Measurements from ENCODE around the gene PRKACA.
"Not testable (repeated sequence)": the region's sequence is repeated elsewhere in the genome, so short reads cannot be mapped to it uniquely, and the experiment has no call there.

PRKACA gene

DNA sequence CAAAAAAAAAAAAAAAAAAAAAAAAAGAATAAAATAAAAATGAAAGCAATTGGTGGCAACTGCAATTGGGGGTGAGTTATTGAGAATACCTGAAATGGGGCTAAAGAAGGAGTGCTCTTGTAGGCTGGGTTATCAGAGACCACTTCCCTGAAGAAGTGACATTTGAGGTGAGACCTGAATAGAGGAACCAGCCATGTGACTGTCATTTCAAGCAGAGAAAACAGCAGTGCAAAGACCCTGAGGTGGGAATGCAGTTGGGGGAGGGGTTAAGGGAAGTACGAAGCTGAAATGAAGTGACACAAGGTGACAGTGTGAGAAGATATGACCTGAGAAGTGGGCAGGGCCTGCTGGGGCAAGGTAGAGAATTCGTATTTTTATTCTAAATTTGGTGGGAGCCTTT lies 51.4 kb downstream of the PRKACA start:
- DNase-seq (ENCODE audit: low read depth): no peak

DNA sequence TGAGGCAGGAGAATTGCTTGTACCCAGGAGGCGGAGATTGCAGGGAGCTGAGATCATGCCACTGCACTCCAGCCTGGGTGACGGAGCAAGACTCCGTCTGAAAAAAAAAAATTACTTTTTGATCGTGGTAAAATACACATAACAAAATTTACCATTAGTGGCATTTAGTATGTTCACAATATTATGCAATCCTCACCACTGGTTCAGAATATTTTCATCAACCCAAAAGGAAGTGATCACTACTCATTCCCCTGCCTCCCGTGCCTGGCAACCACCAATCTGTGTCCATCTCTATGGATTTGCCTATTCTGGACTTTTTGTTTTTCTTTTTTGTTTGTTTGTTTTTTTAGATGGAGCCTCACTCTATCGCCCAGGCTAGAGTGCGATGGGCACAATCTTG lies 54.5 kb downstream of the PRKACA start:
- DNase-seq (ENCODE audit: low read depth): no peak

DNA sequence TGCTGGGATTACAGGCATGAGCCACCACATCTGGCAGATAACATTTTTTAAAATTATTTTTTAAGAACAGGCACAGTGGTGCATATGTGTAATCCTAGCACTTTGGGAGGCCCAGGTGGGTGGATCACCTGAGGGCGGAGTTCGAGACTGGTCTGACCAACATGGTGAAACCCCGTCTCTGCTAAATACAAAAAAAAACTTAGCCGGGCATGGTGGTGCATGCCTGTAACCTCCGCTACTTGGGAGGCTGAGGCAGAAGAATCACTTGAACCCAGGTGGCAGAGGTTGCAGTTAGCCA lies 55.1 kb downstream of the PRKACA start:
- DNase-seq (ENCODE audit: low read depth): no peak

DNA sequence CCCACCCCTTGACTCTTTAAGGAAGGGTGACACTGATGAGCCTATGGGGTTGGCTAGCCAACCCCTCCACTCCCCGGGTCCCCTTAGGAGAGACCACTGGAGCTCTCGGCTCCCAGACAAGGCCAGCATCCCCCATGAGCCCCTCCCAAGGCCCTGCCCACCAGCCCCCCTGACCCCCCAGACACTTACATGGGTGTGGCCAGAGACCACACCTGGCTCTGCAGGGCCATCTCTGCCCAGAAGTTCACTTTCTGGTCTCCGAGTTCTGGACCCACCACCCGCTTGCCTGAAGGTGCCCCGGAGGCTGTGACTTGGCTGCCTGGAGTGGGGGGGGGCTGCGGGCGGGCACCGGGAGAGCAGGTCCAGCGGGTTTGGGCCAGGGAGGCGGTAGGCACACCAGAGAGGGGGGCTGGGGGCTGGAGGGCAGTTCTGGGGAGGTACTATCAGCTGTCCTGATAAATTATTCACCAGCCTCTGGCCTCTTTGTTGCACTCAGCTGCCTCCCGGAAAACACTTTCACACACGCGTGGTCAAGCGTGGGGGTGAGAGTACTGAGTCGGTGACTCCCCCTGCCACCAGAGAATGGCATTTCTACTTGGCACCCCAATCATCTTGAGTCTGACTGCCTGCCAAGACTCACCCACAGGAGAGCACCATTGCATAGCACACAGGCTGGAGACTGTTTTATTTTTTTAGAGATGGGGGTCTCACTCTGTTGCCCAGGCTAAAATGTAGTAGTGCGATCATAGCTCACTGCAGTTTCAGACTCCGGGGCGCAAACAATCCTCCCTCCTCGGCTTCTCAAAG lies 55.6 kb downstream of the PRKACA start, which contains the start of gene PALM3:
TSS of gene PALM3 (minus strand) at position 326 of the 807 bp plus-strand sequence. CDS start at position 230, 96 bp downstream.
- DNase-seq (ENCODE audit: low read depth): no peak

DNA sequence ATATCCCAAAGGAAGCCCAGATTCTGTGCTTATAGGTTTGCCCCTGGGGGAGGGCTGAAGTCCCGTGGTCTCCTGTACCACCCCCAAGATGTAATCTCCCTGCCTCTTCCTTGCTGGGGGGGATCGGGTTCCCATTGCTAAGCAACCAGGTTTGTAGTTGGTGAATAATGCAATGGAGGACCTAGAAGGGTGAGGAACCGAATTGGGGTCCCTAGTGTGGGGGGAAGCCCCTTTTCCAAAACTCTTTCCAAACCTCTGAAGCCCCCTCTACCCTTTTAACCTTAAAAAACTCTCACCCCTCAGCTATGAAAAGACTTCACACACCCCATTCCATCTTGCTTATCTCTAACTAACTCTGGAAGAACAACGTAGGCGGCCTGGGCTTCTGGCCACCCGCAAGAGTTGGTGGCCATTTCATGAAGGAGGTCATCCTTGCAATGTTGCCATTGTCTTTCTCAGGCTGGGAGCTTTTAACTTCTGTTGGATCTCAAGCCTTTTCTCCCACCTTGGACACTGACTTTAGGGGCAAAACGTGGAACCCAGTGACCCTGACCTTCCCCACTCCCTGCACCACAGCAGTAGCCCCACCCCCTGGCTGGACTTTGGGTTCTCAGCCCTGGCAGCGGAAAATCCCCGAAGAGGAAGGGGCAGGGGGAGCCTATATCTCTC lies 56.3 kb downstream of the PRKACA start:
- no peak for DNase-seq (ENCODE audit: low read depth)

DNA sequence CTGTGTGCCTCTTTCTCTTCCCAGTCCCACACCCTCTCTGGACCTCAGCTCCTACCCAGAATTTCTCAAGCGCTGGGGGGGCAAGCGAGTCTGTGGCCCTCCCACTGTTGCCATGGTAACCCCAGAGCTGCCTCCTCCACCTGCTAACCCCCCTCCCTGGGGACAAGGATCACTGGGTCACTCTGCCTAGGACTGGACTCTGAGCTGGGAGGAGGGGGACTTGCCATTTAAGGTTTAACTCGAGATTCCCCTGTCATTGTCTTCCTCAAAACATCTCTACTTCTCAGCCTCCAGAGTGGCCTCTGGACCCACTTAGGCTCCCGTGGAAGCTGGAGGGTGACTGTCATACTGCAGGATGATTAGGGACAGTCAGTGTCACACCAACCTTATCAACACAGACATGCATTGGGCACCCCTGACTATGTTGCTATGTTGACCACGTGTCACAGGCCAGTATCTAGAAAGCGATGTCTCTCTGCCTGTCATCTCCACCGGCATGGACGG lies 57.9 kb downstream of the PRKACA start:
- no peak for DNase-seq (ENCODE audit: low read depth)

DNA sequence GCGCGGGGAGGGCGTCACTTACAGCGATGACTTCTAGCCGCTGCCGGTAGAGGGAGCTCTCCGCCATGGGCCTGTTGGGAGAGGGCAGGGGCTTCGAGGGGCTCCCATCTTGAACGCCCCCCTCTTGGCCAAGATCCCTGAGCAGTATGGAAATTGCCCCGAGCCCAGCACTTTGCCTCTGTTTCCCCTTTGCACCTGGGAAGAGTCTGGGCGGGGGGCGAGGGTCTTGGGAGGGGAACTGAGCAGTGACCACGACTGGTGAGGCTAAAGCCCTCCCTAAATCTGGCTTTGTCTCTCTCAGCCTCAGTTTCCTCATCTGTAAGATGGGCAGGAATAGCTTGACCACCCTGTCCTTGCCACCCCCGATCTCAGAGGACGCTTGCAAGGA lies 58.5 kb downstream of the PRKACA start:
- DNase-seq (ENCODE audit: low read depth): no peak

DNA sequence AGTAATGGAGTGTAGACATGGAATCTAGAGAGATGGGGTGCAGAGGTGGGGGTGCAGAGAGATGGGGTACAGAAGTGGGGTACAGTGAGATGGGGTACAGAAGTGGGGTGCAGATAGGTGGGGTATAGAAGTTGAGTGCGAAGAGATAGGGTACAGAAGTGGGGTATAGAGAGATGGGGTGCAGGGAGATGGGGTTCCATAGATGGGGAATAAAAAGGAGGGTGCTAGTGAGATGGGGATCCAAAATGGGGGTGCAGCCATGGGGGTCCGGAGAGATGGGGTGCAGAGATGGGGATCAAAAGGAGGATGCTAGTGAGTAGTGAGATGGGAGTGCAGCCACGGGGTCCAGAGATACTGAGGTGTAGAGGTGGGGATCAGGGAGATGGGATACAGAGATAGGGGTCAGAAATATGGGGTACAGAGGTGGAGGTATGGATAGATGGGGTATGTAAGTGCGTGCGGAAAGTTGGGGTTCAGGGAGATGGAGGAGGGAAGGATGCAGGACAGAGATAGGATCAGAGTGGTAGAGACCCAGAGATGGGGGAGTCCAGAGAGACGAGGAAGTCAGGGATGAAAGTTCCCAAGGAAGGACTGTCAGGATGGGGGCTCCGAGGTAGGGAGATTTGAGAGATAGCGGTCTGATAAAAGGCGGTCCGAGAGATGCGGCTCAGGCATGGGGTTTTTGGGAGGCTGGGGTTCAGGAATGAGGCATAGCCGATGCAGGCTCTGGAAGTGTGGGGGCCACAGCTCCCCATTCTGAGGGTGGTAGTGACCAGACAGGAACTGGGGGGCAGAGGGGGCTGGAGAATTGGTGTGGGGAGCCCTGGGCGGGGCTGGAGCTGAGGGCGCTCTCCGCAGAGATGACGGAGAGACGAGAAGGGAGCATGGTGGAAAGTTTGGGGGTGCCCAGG lies 59.1 kb downstream of the PRKACA start:
- DNase-seq (ENCODE audit: low read depth): no peak

DNA sequence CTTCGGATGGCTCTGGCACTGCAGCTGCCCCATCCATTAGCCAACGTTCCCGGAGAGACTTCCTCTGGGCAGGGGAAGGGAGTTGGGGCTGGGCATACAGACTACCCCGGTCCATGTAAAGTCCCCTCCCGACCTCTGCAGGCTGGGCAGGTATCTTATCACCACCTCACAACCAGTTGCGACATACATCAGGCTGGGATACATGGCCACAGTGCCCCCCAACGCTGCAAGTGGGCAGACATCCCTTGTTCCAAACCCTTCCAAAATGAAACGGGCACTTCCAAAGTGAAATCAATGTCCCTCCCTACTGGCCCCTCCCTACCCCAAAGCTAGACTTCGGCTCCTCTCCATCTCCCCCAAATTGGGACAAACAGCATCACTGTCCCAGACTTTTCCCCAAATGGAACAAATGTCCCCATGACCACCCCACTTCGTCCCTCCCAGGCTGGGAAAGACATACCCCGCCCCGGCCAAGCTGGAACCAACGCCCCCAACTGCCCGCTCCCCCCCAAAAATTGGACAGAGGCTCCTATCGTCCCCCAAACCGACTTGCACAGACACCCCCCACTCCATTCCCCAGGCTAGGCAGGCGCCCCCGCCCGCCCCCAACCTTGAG lies 60.7 kb downstream of the PRKACA start:
- no peak for DNase-seq (ENCODE audit: low read depth)

DNA sequence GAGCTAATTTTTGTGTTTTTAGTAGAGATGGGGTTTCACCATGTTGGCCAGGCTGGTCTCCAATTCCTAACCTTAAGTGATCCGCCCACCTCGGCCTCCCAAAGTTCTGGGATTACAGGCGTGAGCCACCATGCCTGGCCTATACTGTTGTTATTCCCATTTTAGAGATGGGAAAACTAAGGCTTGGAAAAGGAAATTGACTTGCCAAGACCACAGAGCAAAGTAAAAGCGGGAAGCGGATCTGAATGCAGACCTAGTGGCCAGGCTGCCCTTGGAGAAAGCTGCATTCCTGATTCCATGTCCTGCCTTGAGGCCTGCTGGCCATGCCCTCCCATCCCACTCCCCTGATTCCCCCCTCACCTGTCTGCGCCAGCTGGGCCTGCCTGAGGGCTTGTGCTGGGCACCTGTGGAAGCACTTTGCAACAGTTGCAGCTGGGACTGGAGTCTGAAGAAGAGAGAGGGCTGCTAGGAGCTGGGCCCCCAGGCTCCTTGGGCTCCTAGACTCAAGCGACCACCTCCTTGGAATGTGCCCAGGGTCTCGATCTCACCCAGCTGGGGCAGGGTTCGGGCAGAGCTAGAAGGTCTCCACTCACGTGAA lies 61.4 kb downstream of the PRKACA start:
- DNase-seq (ENCODE audit: low read depth): no peak

DNA sequence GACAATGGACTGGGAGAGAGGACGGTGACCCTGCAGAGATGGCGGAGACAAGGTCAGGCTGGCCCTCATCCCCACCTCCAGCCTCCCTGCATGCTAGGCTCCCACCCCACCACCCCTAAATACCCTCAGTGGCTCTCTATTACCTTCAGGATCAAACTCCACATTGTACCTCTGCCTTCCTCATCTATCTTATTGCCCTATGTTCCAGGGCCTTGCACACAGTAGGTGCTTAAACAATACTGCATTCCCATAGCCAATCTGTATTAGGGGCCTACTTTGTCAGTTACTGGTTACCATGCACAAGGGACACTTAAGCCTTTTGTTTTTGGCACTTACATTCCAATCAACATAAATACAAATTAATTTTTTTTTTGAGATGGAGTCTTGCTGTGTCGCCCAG lies 62.2 kb downstream of the PRKACA start:
- no peak for DNase-seq (ENCODE audit: low read depth)

DNA sequence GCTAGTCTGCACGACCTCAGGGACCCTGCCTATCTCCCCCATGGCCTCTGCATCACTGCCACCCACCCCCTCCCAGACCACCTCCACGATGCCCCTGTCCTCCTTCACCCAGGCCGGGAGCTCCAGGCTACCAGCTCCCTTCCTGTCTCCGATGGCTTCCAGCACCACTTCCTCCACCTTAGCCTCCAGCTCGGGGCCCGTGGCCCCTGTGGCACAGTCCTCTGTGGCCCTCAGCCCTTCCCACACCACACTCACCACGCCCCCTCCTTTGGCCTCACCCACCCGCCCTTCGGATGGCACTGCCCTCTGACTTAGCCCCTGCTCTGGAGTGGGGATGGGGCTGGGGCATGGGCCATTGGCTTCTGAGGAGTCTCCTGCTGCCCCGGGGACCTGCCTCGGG lies 62.8 kb downstream of the PRKACA start:
- no peak for DNase-seq (ENCODE audit: low read depth)

DNA sequence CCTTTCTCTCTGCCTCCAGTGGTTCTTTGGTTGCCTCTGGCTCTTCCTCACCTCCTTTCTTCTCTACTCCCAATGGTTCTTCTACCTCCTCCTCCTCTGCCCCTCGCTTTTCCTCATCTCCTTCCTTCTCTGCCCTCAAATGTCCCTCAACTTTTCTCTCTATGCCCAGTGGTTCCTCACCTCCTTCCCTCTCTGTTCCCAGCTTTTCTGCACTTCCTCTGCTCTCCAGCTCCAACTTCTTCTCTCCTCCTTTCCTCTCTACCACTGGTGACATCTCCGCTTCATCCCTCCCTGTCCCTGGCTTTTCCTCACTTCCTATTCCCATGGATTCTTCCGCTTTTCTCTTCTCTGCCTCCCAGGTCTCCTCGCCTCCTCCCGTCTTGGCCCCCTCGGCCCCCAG lies 63.5 kb downstream of the PRKACA start:
- no peak for DNase-seq (ENCODE audit: low read depth)

DNA sequence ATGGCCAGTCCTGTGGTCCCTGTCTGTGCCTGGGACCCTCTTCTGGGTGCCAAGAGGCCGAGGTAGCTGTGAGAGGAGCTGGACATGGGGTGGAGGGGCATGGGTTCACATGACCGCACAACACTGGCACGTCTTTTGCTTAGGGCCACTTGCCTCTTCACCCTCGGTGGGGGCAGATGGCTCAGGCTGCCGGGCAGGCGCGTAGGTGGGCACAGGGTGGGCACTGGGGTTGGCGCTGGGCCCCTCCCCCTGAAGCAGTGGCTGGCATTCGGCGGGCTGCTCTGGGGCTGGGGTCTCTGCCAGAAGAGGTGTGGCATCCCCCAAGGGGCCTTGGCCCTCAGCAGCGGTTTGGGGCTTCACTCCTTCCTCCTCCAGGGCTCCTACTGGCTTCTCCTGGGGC lies 64.1 kb downstream of the PRKACA start:
- no peak for DNase-seq (ENCODE audit: low read depth)

DNA sequence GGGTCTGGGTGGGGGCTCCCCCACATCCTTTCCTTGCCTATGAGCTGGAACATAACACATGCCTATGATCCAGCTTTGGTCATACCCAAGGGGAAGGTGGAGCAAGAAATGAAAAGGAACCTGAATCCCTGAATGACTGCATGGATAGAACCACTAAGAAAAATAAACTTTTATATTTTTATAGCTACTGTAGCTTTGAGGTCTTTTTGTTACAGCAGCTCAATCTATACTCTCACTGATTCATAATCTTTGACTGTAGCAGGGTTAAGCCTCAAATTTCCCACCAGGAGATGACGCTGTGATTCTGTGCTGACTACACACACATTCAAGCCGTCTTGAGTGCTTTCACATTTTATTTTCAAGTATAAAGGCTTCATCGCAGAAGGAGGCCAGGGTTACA lies 64.5 kb downstream of the PRKACA start:
- DNase-seq (ENCODE audit: low read depth): no peak

DNA sequence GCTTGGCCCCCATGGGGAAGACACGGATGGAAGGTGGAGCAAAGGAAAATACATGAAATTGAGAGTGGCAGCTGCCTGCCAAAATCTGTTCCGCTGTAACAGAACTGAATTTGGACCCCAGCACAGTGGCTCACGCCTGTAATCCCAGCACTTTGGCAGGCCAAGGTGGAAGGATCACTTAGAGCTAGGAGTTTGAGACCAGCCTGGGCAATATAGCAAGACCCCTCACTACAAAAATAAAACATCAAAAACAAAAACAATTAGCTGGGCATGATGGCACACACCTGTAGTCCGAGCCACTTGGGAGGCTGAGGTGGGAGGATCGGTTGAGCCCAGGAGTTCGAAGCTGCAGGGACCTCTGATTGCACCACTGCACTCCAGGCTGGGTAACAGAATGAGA lies 65.1 kb downstream of the PRKACA start:
- DNase-seq (ENCODE audit: low read depth): no peak

DNA sequence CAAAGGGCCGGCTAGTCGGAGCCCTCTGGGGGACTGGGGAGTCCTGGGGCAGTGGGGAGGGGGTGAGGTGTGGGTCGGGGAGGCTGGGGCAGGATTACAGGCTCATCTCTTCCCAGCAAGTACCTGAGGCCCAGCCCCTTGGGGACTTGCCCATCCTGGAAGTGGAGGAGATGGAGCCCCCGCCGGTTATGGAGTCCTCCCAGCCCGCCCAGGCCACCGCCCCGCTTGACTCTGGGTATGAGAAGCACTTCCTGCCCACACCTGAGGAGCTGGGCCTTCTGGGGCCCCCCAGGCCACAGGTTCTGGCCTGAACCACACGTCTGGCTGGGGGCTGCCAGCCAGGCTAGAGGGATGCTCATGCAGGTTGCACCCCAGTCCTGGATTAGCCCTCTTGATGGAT lies 65.6 kb downstream of the PRKACA start:
- no peak for DNase-seq (ENCODE audit: low read depth)

DNA sequence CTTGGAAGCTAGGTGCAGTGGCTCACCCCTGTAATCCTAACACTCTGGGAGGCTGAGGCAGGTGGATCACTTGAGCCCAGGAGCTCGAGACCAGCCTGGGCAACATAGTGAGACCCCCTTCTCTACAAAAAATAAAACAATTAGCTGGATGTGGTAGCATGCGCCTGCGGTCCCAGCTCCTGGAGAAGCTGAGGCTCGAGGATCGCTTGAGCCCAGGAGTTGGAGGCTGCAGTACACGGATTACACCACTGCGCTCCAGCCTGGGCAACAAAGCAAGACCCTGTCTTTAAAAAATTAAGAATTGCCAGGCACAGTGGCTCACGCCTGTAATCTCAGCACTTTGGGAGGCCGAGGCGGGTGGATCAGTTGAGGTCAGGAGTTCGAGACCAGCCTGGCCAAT lies 66.6 kb downstream of the PRKACA start:
- not testable (repeated sequence) for DNase-seq (ENCODE audit: low read depth)

DNA sequence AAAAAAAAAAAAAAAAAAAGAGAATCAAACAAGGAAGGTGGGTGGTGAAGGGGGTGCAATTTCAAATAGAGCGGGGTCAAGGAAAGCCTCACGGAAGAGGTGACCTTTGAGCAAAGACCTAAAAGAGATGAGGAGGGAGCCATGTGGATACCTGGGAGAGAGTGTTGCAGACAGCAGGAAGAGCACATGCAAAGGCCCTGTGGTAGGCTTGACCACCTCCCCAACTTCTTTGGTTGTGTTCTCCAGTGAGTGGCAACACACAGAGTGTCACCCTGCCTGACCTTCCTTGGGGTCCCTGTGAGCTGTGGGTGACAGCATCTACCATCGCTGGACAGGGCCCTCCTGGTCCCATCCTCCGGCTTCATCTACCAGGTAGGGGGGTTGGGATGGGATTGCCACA lies 67.0 kb downstream of the PRKACA start:
- no peak for DNase-seq (ENCODE audit: low read depth)

DNA sequence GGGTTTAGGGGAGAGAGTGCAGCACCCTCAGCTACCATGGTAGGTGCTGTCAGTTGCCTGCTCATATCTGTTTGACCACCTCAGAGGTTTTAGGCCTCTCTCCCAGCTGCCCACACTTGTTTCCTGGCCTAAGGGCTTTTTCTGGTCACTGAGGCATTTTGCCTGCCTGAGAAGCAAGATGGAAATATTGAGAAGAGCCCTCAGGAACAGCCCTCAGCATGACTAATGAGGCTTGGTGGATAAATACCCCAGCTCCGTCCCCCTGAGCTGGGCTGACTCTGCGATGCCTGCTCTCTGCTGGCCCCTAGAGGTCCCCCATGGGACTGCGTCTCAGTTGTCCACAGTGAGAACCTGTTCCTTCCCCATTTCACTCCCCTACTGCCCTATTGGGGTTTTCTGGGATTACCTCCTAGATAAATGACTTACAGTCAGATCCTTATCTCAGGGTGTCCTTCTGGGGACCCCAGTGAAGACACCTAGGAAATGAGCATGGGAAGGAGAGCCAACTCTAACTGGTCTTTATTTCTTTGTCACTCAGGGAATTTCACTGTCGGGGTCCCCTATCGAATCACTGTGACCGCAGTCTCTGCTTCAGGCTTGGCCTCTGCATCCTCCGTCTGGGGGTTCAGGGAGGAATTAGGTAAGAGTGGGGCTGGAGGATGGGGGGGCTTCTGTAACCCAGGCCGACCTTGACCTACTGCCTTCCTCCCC lies 69.0 kb downstream of the PRKACA start:
- peak; percentile 17 for DNase-seq (ENCODE audit: low read depth)

DNA sequence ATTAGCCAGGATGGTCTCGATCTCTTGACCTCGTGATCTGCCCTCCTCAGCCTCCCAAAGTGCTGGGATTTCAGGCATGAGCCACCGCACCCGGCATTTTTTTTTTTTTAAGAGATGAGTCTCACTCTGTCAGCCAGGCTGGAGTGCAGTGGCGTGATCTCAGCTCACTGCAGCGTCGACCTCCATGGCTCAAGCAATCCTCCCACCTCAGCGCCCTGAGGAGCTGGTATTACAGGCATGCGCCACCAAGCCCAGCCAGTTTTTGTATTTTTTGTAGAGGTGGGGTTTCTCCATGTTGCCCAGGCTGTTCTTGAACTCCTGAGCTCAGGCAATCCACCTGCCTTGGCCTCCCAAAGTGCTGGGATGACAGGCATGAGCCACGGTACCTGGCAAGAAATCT lies 69.7 kb downstream of the PRKACA start:
- DNase-seq (ENCODE audit: low read depth): not testable (repeated sequence)
